Mesodermal cell (in vitro differentiated cells): ENCODE measurements around the gene ASTN2.

Experiments
- H3K27ac ChIP-seq: 2 replicates; pipeline ENCODE4 v1.7.0; 2013; ENCODE audit warnings: mild to moderate bottlenecking, low read depth, low read length, moderate library complexity; ENCODE audit not compliant: severe bottlenecking
- H3K36me3 ChIP-seq: 2 replicates; pipeline ENCODE4 v1.7.1; 2013; ENCODE audit warnings: mild to moderate bottlenecking, low read length, moderate library complexity; ENCODE audit not compliant: control insufficient read depth, insufficient read depth
- H3K4me1 ChIP-seq: one replicate; pipeline ENCODE4 v1.7.1; 2013; ENCODE audit warnings: mild to moderate bottlenecking, low read length; ENCODE audit not compliant: insufficient read depth, control insufficient read depth, poor library complexity, severe bottlenecking
- H3K4me3 ChIP-seq: 2 replicates; pipeline ENCODE4 v1.7.0; 2013; ENCODE audit warnings: low read length, control low read depth, mild to moderate bottlenecking; ENCODE audit not compliant: insufficient read depth, poor library complexity, severe bottlenecking; ENCODE audit errors: extremely low read depth
- H3K9me3 ChIP-seq: 2 replicates; pipeline ENCODE4 v1.7.1; 2013; ENCODE audit warnings: mild to moderate bottlenecking, low read length, moderate library complexity; ENCODE audit not compliant: control insufficient read depth
- WGBS, 2 experiments: methylation state at CpG; one replicate each; pipeline ENCODE4 v1.1.5; 2013; ENCODE audit warnings: missing lambda C conversion rate in 2 of 2; ENCODE audit not compliant: insufficient coverage in 2 of 2; 5-methylcytosine and 5-hydroxymethylcytosine counted together

The ASTN2 gene

DNA sequence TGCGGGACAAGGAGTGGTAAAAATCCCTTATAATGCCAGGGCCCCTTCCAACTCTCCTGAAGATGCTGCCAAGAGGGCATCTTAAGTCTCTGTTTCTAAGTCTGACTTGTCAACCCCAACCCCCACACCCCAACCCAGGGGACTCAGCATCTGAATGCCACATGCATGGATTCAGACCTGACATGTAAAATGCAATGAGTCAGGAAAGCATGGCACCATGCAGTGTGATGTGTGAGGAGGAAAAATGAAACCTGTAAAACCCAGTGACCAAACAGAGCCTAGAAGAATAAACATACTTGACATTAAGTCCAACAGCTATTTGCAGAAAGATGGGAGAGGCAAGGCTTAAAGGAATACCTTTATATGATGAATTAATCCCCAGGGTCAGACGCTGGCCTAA lies 112.4 kb downstream of the ASTN2 start:
- no peaks in the 10 kb centered on the region for H3K9me3 ChIP-seq
- no peaks in the 10 kb centered on the region for H3K36me3 ChIP-seq
- no peaks in the 10 kb centered on the region for H3K4me1 ChIP-seq
- no peak overlapping the region for H3K4me3 ChIP-seq
- H3K27ac ChIP-seq = no peak overlapping the region
- WGBS, 2 experiments = 86 to 95% methylated on average over 2 of the region's 2 CpGs

DNA sequence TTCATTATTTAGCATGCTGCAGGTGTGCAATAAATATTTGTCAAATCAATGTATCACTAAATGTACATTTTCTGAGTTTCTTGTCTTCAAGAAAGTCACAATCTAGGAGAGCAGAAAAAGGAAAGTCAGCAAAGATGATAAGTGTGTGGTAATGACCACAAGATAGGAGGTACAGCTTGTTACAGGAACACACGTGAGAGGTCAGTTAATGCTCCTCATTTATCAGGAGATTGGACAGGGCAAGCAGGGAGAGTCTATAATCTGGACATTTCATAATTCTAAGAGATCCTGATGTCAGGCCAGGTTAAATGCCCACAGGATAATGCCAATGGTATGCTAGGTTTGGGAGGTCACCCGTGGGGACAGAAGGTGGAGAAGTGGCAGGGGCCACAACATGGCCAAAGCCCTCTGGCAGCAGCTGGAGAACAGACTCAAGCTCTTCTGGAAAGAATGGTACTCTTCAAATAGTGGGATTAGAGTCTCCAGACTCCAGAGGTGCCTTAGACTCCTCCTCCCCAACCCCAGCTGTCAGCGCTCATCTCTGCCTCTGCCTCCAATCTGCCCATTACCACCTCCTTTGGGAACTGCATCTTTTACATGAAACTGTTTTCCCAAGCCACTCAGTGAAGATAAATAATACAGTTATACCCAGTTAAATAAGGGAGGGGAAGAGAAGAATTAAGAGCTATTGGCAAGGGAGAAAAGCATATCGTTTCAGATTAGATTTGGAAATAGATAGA lies 114.3 kb downstream of the ASTN2 start:
- 83 to 89% methylated on average over 2 to 3 of the region's 4 CpGs for WGBS, 2 experiments
- no peak overlapping the region for H3K27ac ChIP-seq
- H3K9me3 ChIP-seq = no peaks in the 10 kb centered on the region
- no peak overlapping the region for H3K4me3 ChIP-seq
- H3K36me3 ChIP-seq = no peaks in the 10 kb centered on the region
- H3K4me1 ChIP-seq = no peaks in the 10 kb centered on the region

DNA sequence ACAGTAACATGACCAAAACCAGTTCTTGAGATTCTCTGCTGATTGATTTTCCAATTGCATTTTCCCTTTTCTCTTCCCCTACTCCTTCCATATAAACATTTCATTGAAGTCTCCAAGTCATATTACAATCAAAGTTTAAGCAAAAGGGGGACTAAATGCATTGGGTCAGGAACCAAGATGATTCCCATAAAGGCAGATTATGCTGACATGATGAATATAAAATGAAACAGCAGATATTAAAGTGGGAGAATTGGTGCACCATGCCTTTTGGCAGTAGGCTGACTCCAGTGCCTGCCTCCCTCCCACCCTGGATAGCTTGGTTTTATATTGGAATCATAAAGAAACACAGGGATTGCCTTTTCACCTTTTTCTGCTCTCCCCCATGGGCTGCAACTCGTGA lies 118.4 kb downstream of the ASTN2 start:
- Histone ChIP-seq H3K9me3 (no peaks in the 10 kb centered on the region), H3K4me1 (no peaks in the 10 kb centered on the region), H3K27ac (no peak overlapping the region), H3K36me3 (no peaks in the 10 kb centered on the region), H3K4me3 (no peak overlapping the region)
- WGBS, 2 experiments = 83% methylated on average over 1 of the region's 1 CpG; no CpG with 5 or more reads in 1 of the 2 experiments

DNA sequence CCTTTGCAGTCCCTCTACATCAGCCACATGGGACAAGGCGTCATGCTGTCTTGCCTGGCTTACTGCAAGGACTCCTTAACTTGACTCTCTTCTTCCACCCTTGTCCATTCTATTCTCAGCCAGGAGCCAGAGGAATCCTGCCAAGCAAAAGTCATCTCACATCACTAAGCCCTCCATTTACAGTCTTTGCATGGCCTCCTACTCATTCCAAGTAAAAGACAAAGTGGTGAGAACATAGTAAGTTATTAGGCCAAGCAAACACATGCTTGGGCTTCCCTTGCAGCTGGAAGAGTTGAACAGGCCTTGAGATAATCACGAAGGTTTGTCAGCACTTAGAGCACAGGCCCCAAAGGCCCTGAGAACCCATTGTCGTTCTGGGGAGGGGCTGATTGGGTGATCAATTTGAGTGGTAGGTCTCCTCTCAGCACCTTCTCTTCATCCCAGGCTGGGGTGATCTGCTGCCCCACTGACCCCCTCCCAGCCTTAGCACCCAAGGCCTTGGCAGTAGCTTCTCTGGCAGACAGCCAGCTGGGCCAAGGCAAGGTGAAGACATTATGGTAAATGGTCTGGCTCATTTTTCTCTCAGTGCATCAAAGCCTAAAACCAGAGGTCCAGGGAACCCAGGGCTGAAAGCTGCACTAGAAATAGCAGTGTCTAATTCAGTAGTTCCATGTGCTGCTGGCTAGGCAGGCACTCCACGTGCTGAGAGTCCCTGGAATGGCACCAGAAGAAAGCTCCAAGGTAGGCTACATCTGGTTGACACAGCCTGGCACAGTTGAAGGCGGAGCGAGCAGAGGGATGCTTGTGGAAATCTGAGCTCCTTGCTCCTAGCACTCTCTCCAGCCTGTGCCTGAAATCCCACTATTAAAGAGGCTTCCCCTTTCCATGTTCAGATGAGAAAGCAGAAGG lies 121.4 kb downstream of the ASTN2 start:
- Histone ChIP-seq H3K27ac (no peak overlapping the region), H3K9me3 (no peaks in the 10 kb centered on the region), H3K4me3 (no peak overlapping the region), H3K36me3 (no peaks in the 10 kb centered on the region), H3K4me1 (no peaks in the 10 kb centered on the region)
- 78 to 87% methylated on average over 4 of the region's 6 CpGs for WGBS, 2 experiments

DNA sequence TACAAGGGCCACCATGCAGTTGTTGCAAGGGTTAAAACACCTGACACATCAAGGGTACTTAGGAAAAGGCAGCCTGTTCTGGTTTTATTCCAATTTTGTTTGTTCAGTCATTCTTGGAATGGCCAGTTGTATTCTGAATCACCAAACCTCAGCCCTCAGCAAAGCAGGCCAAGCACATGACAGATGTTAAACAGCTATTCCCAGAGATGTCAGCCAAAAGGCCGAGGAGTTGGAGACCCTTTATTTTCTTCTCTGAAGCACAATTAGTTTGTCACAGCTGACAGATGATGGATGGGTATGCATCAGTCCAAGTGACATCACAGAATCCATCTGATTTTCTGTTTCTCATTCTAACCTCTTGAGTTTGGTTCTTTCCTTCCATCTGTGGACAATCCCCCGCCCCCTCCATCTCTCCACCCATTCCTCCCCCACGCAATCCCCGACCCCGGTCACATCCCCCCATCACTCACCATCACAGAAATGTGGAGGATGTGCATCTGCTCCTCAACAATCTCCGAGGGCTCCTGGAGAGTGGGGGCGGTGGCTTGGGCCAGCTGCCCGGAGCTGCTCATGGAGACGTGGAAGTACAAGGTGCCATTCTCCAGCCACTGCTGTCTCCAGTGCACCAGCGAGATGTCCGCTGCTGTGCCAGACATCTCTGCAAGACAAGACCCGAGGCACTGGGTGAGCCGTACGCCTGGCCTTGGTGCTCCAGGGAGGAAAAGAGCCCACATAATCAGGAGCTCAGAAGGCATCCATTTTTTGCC lies 123.8 kb downstream of the ASTN2 start:
- H3K9me3 ChIP-seq = no peaks in the 10 kb centered on the region
- no peaks in the 10 kb centered on the region for H3K4me1 ChIP-seq
- no peak overlapping the region for H3K4me3 ChIP-seq
- H3K27ac ChIP-seq = no peak overlapping the region
- WGBS, 2 experiments = 89 to 97% methylated on average over 10 of the region's 14 CpGs
- H3K36me3 ChIP-seq = no peaks in the 10 kb centered on the region

DNA sequence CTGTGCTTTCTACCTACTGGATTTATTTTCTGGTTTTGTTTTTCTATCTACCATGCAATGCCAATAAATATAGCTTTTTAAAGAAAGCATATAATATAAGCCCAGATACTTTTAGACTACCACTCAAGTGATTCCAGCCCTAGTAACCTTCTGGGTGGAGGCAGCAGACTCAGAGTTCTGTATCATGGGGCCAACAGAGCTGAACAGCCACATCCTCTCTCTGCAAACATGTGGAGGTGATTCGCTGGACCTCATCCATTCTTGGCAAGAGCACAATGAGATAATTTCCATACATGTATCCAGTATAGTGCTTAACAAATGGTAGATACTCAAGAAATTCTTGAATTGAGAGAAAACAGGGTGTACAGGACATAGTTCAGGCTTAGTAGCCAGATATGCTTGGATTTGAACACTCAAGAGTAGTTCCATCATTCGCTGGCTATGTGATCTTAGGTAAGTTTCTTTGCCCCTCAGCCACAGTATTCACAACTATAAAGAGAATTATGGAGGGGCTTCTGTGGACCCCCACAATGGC lies 124.5 kb downstream of the ASTN2 start:
- H3K36me3 ChIP-seq = no peaks in the 10 kb centered on the region
- no peaks in the 10 kb centered on the region for H3K9me3 ChIP-seq
- H3K4me3 ChIP-seq = no peak overlapping the region
- WGBS, 2 experiments = 88 to 100% methylated on average over 1 of the region's 2 CpGs
- H3K4me1 ChIP-seq = no peaks in the 10 kb centered on the region
- H3K27ac ChIP-seq = no peak overlapping the region

DNA sequence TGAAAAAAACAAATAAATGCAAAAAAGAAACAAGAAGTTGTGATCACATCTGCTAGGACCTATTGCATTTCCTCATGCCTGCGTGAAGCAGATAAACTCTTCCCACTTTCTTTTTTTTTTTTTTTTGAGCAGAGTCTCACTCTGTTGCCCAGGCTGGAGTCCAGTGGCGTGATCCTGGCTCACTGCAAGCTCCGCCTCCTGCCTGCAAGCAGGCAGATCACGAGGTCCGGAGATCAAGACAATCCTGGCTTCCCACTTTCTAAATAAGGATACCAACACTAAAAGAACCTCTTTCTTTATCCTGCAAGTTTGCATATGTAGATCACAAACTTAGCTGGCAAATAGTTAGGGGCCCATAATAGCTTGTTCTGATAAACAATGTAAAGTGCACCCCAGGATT lies 128.6 kb downstream of the ASTN2 start:
- Histone ChIP-seq H3K36me3 (no peaks in the 10 kb centered on the region), H3K4me3 (no peak overlapping the region), H3K27ac (no peak overlapping the region), H3K9me3 (no peaks in the 10 kb centered on the region), H3K4me1 (no peaks in the 10 kb centered on the region)
- WGBS, 2 experiments = 87 to 94% methylated on average over 3 to 4 of the region's 5 CpGs

DNA sequence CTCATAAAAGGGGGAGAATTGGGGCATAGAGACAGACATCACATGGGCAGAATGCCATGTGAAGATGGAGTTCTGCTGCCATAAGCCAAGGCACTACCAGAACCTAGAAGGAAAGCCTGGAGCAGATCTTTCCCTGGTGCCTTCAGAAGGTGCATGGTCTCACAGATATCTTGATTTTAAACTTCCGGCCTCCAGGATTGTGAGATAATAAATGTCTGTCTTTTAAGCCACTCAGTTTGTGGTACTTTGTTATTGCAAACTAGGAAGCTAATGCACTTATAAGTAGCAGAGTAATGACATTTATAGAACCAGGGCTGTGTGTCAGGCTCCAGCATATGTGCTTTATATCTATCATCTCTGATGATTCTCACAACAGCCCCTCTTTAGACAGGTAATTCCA lies 130.4 kb downstream of the ASTN2 start:
- Histone ChIP-seq H3K27ac (no peak overlapping the region), H3K36me3 (no peaks in the 10 kb centered on the region), H3K4me3 (no peak overlapping the region), H3K9me3 (no peaks in the 10 kb centered on the region), H3K4me1 (no peaks in the 10 kb centered on the region)
- 71% methylated on average over 1 of the region's 1 CpG; no CpG with 5 or more reads in 1 of the 2 experiments for WGBS, 2 experiments

DNA sequence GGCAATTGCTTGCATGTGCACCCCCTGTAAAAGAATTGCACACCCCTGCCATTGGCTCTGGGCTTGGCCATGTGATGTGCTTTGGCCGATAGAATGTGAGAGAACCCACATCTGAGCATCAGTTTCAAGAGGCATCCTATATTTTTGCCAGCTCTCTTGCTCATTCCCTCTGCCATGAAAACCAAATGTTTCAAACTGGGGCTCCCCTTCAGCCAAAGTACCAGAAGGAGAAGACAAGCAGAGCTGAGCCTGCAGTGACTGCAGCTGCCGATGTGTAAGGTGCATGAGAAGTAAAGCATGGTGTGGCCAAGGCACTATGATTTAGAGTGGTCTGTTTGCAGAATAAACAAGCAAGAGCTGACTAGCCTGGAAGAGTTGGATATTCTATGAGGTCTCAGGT lies 132.3 kb downstream of the ASTN2 start:
- Histone ChIP-seq H3K27ac (no peak overlapping the region), H3K4me1 (no peaks in the 10 kb centered on the region), H3K36me3 (no peaks in the 10 kb centered on the region), H3K9me3 (no peaks in the 10 kb centered on the region), H3K4me3 (no peak overlapping the region)
- 70 to 83% methylated on average over 1 of the region's 2 CpGs for WGBS, 2 experiments

DNA sequence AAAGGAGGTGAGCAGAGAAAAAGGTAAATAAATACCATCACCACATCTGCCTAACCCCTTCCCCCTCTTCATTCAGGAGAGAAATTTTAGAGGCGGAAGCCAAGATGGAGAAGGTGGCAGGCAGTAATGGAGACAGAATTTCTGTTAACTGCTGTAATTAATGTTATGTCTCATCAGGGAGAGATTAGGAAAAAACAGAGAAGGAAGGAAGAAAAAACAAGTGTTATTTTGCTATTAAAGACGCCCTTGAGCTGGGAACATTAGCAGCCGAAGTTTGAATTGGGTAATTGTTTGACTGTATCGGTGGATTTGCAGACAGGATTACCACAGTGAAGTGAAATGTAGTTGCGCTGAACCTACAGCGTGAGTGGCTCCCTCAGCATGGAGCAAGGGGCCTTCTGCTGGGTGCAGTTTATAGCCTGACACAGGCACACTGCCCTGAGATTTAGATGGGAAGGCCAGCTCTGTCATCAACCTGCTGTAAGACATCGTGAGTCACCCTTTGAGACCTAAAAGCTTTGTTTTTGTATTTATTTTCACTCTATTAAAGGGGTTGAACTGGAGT lies 136.3 kb downstream of the ASTN2 start:
- H3K27ac ChIP-seq = no peak overlapping the region
- H3K4me3 ChIP-seq = no peak overlapping the region
- no peaks in the 10 kb centered on the region for H3K36me3 ChIP-seq
- H3K9me3 ChIP-seq = no peaks in the 10 kb centered on the region
- WGBS, 2 experiments = 74 to 92% methylated on average over 5 of the region's 7 CpGs
- H3K4me1 ChIP-seq = no peaks in the 10 kb centered on the region
